ENCODE results near the gene RFX2.
A peak's percentile ranks its signal among the peaks of the same experiment; 100 is the strongest.

The RFX2 gene

DNA sequence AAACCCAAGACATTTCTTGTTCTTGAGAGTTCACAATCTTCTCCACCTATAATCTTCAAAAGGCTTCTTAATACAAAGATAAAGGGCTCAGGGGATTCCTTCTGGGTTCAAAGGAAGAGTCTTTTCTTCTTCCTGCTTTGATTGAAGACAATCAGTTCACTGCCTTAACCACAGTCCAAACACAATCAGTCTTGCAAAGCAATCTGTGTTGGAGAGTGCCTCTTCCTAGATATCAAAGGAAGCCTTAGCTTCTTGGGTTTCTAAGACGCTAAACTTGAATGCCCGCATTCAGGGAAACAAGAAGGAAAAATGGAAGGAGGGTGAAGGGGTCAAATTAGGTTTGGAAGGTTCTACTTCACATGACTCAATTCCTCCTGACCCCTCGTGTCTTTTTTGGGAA, 159.6 kb downstream of the RFX2 start:
- TF ChIP-seq EZH2phosphoT487 (conservative IDR thresholded peaks at IDR 0.05; ENCODE audit: low read length) = no peak
- TF ChIP-seq, protein P1, sequence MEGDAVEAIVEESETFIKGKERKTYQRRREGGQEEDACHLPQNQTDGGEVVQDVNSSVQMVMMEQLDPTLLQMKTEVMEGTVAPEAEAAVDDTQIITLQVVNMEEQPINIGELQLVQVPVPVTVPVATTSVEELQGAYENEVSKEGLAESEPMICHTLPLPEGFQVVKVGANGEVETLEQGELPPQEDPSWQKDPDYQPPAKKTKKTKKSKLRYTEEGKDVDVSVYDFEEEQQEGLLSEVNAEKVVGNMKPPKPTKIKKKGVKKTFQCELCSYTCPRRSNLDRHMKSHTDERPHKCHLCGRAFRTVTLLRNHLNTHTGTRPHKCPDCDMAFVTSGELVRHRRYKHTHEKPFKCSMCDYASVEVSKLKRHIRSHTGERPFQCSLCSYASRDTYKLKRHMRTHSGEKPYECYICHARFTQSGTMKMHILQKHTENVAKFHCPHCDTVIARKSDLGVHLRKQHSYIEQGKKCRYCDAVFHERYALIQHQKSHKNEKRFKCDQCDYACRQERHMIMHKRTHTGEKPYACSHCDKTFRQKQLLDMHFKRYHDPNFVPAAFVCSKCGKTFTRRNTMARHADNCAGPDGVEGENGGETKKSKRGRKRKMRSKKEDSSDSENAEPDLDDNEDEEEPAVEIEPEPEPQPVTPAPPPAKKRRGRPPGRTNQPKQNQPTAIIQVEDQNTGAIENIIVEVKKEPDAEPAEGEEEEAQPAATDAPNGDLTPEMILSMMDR (IDR thresholded peaks at IDR 0.05; ENCODE audit: insufficient read depth, low read length, poor library complexity, severe bottlenecking) = no peak
- Histone ChIP-seq H3K79me2 (ENCODE audit: insufficient read depth, low read length) (peaks cover 99% of the 10 kb centered on the region), H3K4me3 (ENCODE audit: insufficient read depth, low read length, poor library complexity, severe bottlenecking) (no peak overlapping the region), H3K27me3 (ENCODE audit: low read length) (no peaks in the 10 kb centered on the region), H3K9me2 (replicated peaks; ENCODE audit: insufficient read depth, low read length) (no peaks in the 10 kb centered on the region), H2AFZ (ENCODE audit: low read depth, low read length, severe bottlenecking) (no peak overlapping the region), H3K36me3 (ENCODE audit: low read length) (no peaks in the 10 kb centered on the region), H3K9me3 (ENCODE audit: insufficient read depth, low read length) (no peaks in the 10 kb centered on the region), H3K4me2 (ENCODE audit: low read depth, low read length, poor library complexity, severe bottlenecking) (no peak overlapping the region), H3F3A (ENCODE audit: insufficient read depth) (peaks cover 15% of the 10 kb centered on the region; the same call in 1 of the 2 replicates), H4K20me1 (ENCODE audit: low read depth, low read length) (peaks cover 18% of the 10 kb centered on the region; the same call in 1 of the 2 replicates), H3K9ac (ENCODE audit: low read length) (no peak overlapping the region), H3K27ac (ENCODE audit: low read depth, low read length) (no peak overlapping the region)

DNA sequence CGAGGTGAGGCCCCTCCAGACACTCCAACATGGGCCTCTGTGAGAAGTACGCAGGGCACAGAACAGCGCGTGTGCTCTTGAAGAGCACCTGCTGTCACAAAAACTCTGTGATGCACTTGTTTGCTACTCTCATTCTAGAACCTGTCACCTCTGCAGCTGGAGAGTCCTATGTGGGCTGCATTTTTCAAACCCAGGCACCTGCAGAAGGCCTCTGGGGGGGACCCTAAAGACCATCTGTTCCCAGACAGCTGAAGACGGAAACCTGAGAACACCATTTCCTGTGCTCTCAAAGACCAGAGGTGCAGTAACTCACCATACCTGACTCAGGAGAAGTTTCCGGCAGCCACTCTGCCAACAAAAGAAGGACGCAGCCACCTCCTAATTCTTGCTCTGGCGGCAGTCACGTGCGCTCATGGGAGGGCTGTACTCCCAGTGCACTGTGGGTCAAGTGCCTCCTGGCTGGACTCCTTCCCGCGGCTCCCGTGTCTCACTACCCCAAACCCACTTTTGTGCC, 160.5 kb downstream of the RFX2 start:
- Histone ChIP-seq H3K27ac (ENCODE audit: low read depth, low read length) (peak overlapping the region; percentile 67), H3K36me3 (ENCODE audit: low read length) (no peaks in the 10 kb centered on the region), H3K9ac (ENCODE audit: low read length) (0 out of 2 replicates have a peak overlapping the region, but pooled peaks have one; percentile 8), H4K20me1 (ENCODE audit: low read depth, low read length) (peaks cover 12% of the 10 kb centered on the region; the same call in 1 of the 2 replicates), H2AFZ (ENCODE audit: low read depth, low read length, severe bottlenecking) (no peak overlapping the region), H3K4me3 (ENCODE audit: insufficient read depth, low read length, poor library complexity, severe bottlenecking) (no peak overlapping the region), H3K4me2 (ENCODE audit: low read depth, low read length, poor library complexity, severe bottlenecking) (peak overlapping the region; percentile 11), H3K79me2 (ENCODE audit: insufficient read depth, low read length) (peaks cover 99% of the 10 kb centered on the region), H3K9me3 (ENCODE audit: insufficient read depth, low read length) (no peaks in the 10 kb centered on the region), H3K27me3 (ENCODE audit: low read length) (no peaks in the 10 kb centered on the region), H3K9me2 (replicated peaks; ENCODE audit: insufficient read depth, low read length) (no peaks in the 10 kb centered on the region), H3F3A (ENCODE audit: insufficient read depth) (peaks cover 15% of the 10 kb centered on the region; the same call in 1 of the 2 replicates)
- TF ChIP-seq EZH2phosphoT487 (conservative IDR thresholded peaks at IDR 0.05; ENCODE audit: low read length) = no peak
- TF ChIP-seq, protein P1 (IDR thresholded peaks at IDR 0.05; ENCODE audit: insufficient read depth, low read length, poor library complexity, severe bottlenecking) = no peak

DNA sequence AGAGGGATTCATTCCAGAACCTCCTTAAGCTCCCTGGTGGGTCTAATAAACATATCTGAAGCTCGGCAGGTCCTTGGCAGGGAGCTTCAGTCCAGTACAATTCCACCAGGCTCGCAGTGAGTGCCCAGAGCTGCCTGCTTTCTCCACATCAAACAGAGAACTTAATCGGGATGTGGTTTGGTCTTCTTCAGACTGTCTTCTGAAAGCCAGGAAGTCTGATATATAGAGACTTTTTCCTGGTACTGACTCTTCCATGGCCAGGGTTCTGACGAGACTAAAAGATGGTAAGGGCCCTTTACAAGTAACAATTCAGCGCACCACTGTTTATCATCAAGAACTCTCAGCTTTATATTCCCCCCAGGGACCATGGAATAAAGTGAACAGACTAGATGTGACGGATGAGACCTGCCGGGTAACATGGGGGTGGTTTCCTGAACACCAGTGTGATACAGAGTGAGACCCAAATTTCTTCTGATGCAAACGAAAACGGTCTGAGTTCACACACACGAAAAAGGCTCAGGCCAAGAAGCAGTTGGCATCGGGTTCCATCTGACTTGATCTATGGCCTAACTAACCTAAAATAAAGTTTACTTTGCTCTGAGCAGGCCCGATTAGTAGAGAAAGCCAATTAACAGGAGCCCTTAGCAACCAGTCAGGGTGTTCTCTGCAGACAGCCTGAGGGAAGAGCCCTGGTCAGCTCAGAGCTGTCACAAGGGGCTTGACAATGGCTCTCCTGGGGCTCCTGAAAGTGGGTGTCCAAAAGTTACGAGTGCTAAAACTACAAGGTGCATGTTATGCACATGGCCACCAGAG, 161.3 kb downstream of the RFX2 start:
- Histone ChIP-seq H3K9ac (ENCODE audit: low read length) (no peak overlapping the region), H3K9me3 (ENCODE audit: insufficient read depth, low read length) (no peaks in the 10 kb centered on the region), H3K27ac (ENCODE audit: low read depth, low read length) (peak overlapping the region; percentile 67), H3F3A (ENCODE audit: insufficient read depth) (peaks cover 15% of the 10 kb centered on the region; the same call in 1 of the 2 replicates), H3K79me2 (ENCODE audit: insufficient read depth, low read length) (peaks cover 99% of the 10 kb centered on the region), H3K4me2 (ENCODE audit: low read depth, low read length, poor library complexity, severe bottlenecking) (no peak overlapping the region), H3K36me3 (ENCODE audit: low read length) (no peaks in the 10 kb centered on the region), H2AFZ (ENCODE audit: low read depth, low read length, severe bottlenecking) (no peak overlapping the region), H3K4me3 (ENCODE audit: insufficient read depth, low read length, poor library complexity, severe bottlenecking) (no peak overlapping the region), H4K20me1 (ENCODE audit: low read depth, low read length) (peaks cover 11% of the 10 kb centered on the region; the same call in 1 of the 2 replicates), H3K27me3 (ENCODE audit: low read length) (no peaks in the 10 kb centered on the region), H3K9me2 (replicated peaks; ENCODE audit: insufficient read depth, low read length) (no peaks in the 10 kb centered on the region)
- TF ChIP-seq, protein P1 (IDR thresholded peaks at IDR 0.05; ENCODE audit: insufficient read depth, low read length, poor library complexity, severe bottlenecking) = no peak
- no peak for TF ChIP-seq EZH2phosphoT487 (conservative IDR thresholded peaks at IDR 0.05; ENCODE audit: low read length)
